ENCODE data around the gene NEURL1B. TPM values are rescaled to one million over a fixed set of nuclear protein-coding genes. Genes with fewer than 3 reads are reported as not detected.

Gene NEURL1B
- polyA plus RNA-seq, 1 of the 3 experiments (the other 2 are of a cell fraction): 2.8 TPM

- CTCF ChIA-PET: interaction anchor here (0.6 to 10.8 kb wide), 48 partner anchors 8 to 571 kb away, joined by 3 to 508 read pairs (median 3); partner anchors contain the start of gene DUSP1
- Histone ChIP-seq H3K4me2 (peak overlapping the region; percentile 67; the same call in 1 of the 2 replicates), H3K79me2 (ENCODE audit: insufficient read depth) (no peaks in the 10 kb centered on the region), H3K27ac (ENCODE audit: low read depth in 2 of 2, low read length in 1 of 2) (no peak overlapping the region), H3K27me3 (ENCODE audit: insufficient read depth) (no peaks in the 10 kb centered on the region), H3K9me2 (no peaks in the 10 kb centered on the region), H3K9me3 (no peaks in the 10 kb centered on the region), H3K4me3 (ENCODE audit: low read depth in 2 of 2, low read length in 1 of 2) (peak overlapping the region in 1 of 2 experiments; percentile 36; a peak in 1 of 4 replicates), H4K20me1 (ENCODE audit: insufficient read depth) (no peaks in the 10 kb centered on the region), H3K4me1 (ENCODE audit: control insufficient read depth in 1 of 2, insufficient read depth in 2 of 2, low read depth in 1 of 2, low read length in 1 of 2) (peaks cover 0 to 12% of the 10 kb centered on the region in 2 experiments; a peak in 1 of 4 replicates), H3K9ac (no peak overlapping the region), H3F3A (replicated peaks; ENCODE audit: insufficient read depth) (peaks cover 5% of the 10 kb centered on the region), H3K36me3 (replicated peaks in 1 of 2; ENCODE audit: control insufficient read depth in 1 of 2, insufficient read depth in 2 of 2, low read length in 1 of 2) (no peaks in the 10 kb centered on the region), H2AFZ (ENCODE audit: low read depth) (no peak overlapping the region)
- peak; percentile 86 for DNase-seq
- POLR2A ChIA-PET: interaction anchor here (1.3 to 2.4 kb wide), 2 partner anchors 52 to 58 kb away, joined by 4 to 12 read pairs; partner anchors contain the start of gene DUSP1
- WGBS (ENCODE audit: low lambda C conversion rate): 3% methylated on average over 15 of the region's 15 CpGs
- TF ChIP-seq CTCF (IDR thresholded peaks at IDR 0.05): peak; percentile 95
- TF ChIP-seq RAD21 (IDR thresholded peaks at IDR 0.05; ENCODE audit: low read length): peak; percentile 90
- peak; percentile 67 for TF ChIP-seq SMC3 (IDR thresholded peaks at IDR 0.05; ENCODE audit: low read depth, low read length)
- TF ChIP-seq RCOR1 (IDR thresholded peaks at IDR 0.05; ENCODE audit: low read length): no peak
- TF ChIP-seq TCF12 (IDR thresholded peaks at IDR 0.05): no peak
These were observed 72.2 kb downstream of the NEURL1B start for GRCh38 chr5:172713113-172713808.

DNA sequence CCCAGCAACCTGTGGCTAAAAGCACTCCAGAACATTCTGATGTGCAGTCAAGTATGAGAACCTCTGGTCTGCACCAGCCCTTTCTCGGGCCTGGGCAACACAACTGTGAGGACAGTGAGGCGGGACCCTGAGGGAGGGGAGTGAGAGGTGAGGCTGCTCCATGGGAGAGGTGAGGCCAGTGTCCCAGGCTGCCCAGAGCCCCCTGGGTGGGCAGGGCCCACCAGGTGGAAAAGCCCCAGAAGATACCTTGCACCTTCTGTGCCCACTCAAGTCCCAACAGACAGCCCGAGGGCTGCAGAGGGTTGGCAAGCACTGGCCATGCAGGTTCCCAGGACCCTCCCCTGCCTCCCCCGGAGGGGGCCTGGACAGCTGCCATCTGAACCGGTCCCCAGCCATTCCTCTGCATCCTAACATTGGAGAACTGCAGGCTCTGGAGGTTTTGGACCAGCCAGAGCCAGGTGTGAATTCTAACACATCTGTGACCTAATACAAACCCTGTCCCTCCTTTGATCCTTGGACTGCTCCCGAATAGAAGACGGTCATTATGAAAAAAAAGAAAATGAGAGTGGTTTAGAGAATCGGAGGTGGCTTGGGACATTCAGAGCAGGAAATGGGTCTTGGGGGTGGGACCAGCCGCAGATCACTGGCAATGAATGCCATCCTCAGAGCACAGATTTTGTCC, 72.9 kb downstream of the NEURL1B start:
- DNase-seq: no peak
- no peaks in the 10 kb centered on the region for H3F3A ChIP-seq (replicated peaks; ENCODE audit: insufficient read depth)
- no peaks in the 10 kb centered on the region for H4K20me1 ChIP-seq (ENCODE audit: insufficient read depth)
- POLR2A ChIA-PET: interaction anchor here (1.2 to 2.4 kb wide), 3 partner anchors 51 to 57 kb away, joined by 4 to 12 read pairs (median 5); partner anchors contain the start of gene DUSP1
- no peak overlapping the region for H3K4me3 ChIP-seq (ENCODE audit: low read depth in 2 of 2, low read length in 1 of 2)
- H3K4me1 ChIP-seq (ENCODE audit: control insufficient read depth in 1 of 2, insufficient read depth in 2 of 2, low read depth in 1 of 2, low read length in 1 of 2): peaks cover 0 to 12% of the 10 kb centered on the region in 2 experiments; a peak in 1 of 4 replicates
- no peaks in the 10 kb centered on the region for H3K79me2 ChIP-seq (ENCODE audit: insufficient read depth)
- H3K9ac ChIP-seq: no peak overlapping the region
- no peak overlapping the region for H3K27ac ChIP-seq (ENCODE audit: low read depth in 2 of 2, low read length in 1 of 2)
- H3K27me3 ChIP-seq (ENCODE audit: insufficient read depth): no peaks in the 10 kb centered on the region
- no peaks in the 10 kb centered on the region for H3K9me2 ChIP-seq
- H2AFZ ChIP-seq (ENCODE audit: low read depth): no peak overlapping the region
- H3K36me3 ChIP-seq (replicated peaks in 1 of 2; ENCODE audit: control insufficient read depth in 1 of 2, insufficient read depth in 2 of 2, low read length in 1 of 2): no peaks in the 10 kb centered on the region
- 50% methylated on average over 9 of the region's 9 CpGs for WGBS (ENCODE audit: low lambda C conversion rate)
- no peaks in the 10 kb centered on the region for H3K9me3 ChIP-seq
- H3K4me2 ChIP-seq: no peak overlapping the region
- CTCF ChIA-PET: interaction anchor here (0.6 to 10.8 kb wide), 67 partner anchors 8 to 570 kb away, joined by 3 to 508 read pairs (median 4); partner anchors contain the start of genes DUSP1 and RPL26L1
- TF ChIP-seq ELF1 (IDR thresholded peaks at IDR 0.05): no peak
- TF ChIP-seq TAF1 (IDR thresholded peaks at IDR 0.05; ENCODE audit: borderline replicate concordance, low read depth, low read length): no peak
- TF ChIP-seq TCF12 (IDR thresholded peaks at IDR 0.05): no peak
- TF ChIP-seq TEAD4 (IDR thresholded peaks at IDR 0.05; ENCODE audit: borderline replicate concordance, insufficient read depth): no peak
- TF ChIP-seq FOXJ3 (CRISPR knock-in tag; IDR thresholded peaks at IDR 0.05): no peak
- TF ChIP-seq, protein P1, sequence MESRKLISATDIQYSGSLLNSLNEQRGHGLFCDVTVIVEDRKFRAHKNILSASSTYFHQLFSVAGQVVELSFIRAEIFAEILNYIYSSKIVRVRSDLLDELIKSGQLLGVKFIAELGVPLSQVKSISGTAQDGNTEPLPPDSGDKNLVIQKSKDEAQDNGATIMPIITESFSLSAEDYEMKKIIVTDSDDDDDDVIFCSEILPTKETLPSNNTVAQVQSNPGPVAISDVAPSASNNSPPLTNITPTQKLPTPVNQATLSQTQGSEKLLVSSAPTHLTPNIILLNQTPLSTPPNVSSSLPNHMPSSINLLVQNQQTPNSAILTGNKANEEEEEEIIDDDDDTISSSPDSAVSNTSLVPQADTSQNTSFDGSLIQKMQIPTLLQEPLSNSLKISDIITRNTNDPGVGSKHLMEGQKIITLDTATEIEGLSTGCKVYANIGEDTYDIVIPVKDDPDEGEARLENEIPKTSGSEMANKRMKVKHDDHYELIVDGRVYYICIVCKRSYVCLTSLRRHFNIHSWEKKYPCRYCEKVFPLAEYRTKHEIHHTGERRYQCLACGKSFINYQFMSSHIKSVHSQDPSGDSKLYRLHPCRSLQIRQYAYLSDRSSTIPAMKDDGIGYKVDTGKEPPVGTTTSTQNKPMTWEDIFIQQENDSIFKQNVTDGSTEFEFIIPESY (IDR thresholded peaks at IDR 0.05; ENCODE audit: borderline replicate concordance, low read depth): no peak
- no peak for TF ChIP-seq CTCF (IDR thresholded peaks at IDR 0.05)
- TF ChIP-seq, protein P2, sequence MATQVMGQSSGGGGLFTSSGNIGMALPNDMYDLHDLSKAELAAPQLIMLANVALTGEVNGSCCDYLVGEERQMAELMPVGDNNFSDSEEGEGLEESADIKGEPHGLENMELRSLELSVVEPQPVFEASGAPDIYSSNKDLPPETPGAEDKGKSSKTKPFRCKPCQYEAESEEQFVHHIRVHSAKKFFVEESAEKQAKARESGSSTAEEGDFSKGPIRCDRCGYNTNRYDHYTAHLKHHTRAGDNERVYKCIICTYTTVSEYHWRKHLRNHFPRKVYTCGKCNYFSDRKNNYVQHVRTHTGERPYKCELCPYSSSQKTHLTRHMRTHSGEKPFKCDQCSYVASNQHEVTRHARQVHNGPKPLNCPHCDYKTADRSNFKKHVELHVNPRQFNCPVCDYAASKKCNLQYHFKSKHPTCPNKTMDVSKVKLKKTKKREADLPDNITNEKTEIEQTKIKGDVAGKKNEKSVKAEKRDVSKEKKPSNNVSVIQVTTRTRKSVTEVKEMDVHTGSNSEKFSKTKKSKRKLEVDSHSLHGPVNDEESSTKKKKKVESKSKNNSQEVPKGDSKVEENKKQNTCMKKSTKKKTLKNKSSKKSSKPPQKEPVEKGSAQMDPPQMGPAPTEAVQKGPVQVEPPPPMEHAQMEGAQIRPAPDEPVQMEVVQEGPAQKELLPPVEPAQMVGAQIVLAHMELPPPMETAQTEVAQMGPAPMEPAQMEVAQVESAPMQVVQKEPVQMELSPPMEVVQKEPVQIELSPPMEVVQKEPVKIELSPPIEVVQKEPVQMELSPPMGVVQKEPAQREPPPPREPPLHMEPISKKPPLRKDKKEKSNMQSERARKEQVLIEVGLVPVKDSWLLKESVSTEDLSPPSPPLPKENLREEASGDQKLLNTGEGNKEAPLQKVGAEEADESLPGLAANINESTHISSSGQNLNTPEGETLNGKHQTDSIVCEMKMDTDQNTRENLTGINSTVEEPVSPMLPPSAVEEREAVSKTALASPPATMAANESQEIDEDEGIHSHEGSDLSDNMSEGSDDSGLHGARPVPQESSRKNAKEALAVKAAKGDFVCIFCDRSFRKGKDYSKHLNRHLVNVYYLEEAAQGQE (IDR thresholded peaks at IDR 0.05; ENCODE audit: low read depth, low read length): no peak
- TF ChIP-seq NFIC (IDR thresholded peaks at IDR 0.05; ENCODE audit: borderline replicate concordance): no peak
- TF ChIP-seq MEF2A (IDR thresholded peaks at IDR 0.05; ENCODE audit: borderline replicate concordance, low read depth): no peak
- no peak for TF ChIP-seq MXI1 (IDR thresholded peaks at IDR 0.05; ENCODE audit: low read depth, low read length)
